Muscle of leg (tissue), 11 donors: ENCODE results near the gene KIR2DL3. TPM values are rescaled to one million over a fixed set of nuclear protein-coding genes. Genes with fewer than 3 reads are reported as not detected.
"Not testable (repeated sequence)": the region's sequence is repeated elsewhere in the genome, so short reads cannot be mapped to it uniquely, and the experiment has no call there.

Source experiments
- DNase-seq: peaks from one replicate; pipeline ENCODE4 v3.0.0; 2013
- H3K27ac ChIP-seq: one replicate; pipeline ENCODE4 v1.5.1; 2013; ENCODE audit warnings: mild to moderate bottlenecking, low read length, control low read depth
- H3K27me3 ChIP-seq: one replicate; pipeline ENCODE4 v1.6.1; 2013; ENCODE audit warnings: low read length; ENCODE audit not compliant: control insufficient read depth, insufficient read depth
- H3K36me3 ChIP-seq: one replicate; pipeline ENCODE4 v1.6.1; 2013; ENCODE audit warnings: low read length; ENCODE audit not compliant: control insufficient read depth, insufficient read depth
- H3K4me1 ChIP-seq: one replicate; pipeline ENCODE4 v1.6.1; 2013; ENCODE audit warnings: low read length; ENCODE audit not compliant: control insufficient read depth, insufficient read depth
- H3K4me3 ChIP-seq: one replicate; pipeline ENCODE4 v1.5.1; 2013; ENCODE audit warnings: low read length, control low read depth
- H3K9me3 ChIP-seq: replicated peaks from 2 replicates; pipeline ENCODE4 v1.6.1; 2013; ENCODE audit warnings: low read depth, low read length; ENCODE audit not compliant: control insufficient read depth
- WGBS: methylation state at CpG from one replicate; pipeline ENCODE4 v1.1.5; 2013; ENCODE audit warnings: missing lambda C conversion rate; ENCODE audit not compliant: insufficient coverage; 5-methylcytosine and 5-hydroxymethylcytosine counted together
- polyA plus RNA-seq, 8 donors: library from polyadenylated mRNA; unstranded; fragments of 120-200 nt; gene quantifications; one replicate each; pipeline versions ENCODE4 v1.2.1 to v1.2.3, GENCODE V29; 2013; ENCODE audit warnings: inconsistent platforms in 1 of 8, low replicate concordance in 1 of 8; ENCODE audit not compliant: insufficient read length in 8 of 8, insufficient read depth in 1 of 8
- total RNA-seq: library from RNA; stranded (reverse); fragments of 120-200 nt; gene quantifications from one replicate; pipeline ENCODE4 v1.2.4, GENCODE V29; 2013

Gene KIR2DL3
- total and polyA plus RNA-seq, 9 donors = not detected

DNA sequence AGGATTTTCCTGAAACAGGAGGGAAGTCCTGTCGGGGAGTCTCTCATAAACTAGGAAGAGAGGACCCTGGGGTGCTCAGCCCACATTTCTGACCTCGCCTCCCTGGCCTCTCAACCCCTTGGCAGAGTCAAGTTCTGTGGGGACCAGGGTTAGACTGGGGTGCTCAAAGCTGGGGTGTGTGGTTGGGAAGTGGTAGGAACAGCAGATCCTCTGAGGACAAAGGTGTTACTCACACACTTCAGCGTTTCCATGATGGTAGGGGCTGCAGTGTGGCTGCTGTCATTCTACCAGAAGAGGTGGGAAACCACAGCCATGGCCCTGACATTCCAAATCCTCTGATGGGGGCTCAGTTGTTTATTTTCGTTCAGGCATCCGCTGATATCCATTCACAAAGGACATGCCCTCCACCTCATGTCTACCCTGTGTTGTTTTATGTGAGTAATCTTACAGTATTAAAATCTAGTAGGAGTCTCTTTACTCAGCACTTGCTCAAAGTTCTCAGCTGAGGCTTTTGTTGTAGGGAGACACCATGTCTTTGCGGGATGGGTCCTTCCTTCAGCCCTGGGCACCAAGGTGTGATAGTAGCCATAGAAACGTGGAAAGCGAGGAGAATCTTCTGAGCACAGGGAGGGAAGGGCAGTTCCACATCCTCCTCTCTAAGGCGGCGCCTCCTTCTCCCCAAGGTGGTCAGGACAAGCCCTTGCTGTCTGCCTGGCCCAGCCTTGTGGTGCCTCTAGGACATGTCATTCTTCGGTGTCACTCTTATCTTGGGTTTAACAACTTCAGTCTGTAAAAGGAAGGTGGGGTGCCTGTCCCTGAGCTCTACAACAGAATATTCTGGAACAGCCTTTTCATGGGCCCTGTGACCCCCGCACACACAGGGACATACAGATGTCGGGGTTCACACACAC lies 1.5 kb downstream of the KIR2DL3 start:
- Histone ChIP-seq H3K36me3 (no peaks in the 10 kb centered on the region), H3K27ac (no peak overlapping the region), H3K4me3 (no peak overlapping the region), H3K27me3 (no peaks in the 10 kb centered on the region), H3K4me1 (no peaks in the 10 kb centered on the region), H3K9me3 (peaks cover 11% of the 10 kb centered on the region)
- WGBS = 89% methylated on average over 3 of the region's 13 CpGs
- DNase-seq = no peak

GRCh38 chr19:54741950-54742349 lies 3.6 kb downstream of the KIR2DL3 start:
- H3K36me3 ChIP-seq, H3K27ac ChIP-seq, H3K27me3 ChIP-seq, DNase-seq, H3K4me3 ChIP-seq, H3K4me1 ChIP-seq: not testable (repeated sequence)
- peaks cover 11% of the 10 kb centered on the region for H3K9me3 ChIP-seq
- WGBS = 52% methylated on average over 3 of the region's 5 CpGs

DNA sequence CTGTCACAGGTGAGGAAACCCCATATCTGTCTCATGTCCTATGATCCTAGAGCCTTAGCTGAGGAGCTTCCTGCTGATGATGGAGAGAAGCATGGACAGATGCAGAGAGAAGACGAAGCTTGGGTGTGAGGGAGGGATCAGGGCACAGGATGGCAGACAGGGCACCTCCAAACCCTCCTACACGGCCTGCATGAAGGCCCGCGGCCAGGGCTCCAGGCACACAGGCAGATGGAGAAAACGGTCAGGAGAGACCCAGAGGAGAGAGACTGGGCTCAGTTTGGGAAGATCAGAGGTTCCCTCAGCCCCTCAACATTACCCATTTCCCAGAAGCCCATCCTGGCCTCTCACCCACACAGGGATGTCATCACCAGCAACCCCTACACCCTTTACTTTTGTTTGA lies 5.8 kb downstream of the KIR2DL3 start:
- not testable (repeated sequence) for H3K9me3 ChIP-seq, DNase-seq, H3K27ac ChIP-seq, H3K27me3 ChIP-seq, H3K4me1 ChIP-seq, H3K36me3 ChIP-seq, H3K4me3 ChIP-seq
- 80% methylated on average over 1 of the region's 5 CpGs for WGBS

DNA sequence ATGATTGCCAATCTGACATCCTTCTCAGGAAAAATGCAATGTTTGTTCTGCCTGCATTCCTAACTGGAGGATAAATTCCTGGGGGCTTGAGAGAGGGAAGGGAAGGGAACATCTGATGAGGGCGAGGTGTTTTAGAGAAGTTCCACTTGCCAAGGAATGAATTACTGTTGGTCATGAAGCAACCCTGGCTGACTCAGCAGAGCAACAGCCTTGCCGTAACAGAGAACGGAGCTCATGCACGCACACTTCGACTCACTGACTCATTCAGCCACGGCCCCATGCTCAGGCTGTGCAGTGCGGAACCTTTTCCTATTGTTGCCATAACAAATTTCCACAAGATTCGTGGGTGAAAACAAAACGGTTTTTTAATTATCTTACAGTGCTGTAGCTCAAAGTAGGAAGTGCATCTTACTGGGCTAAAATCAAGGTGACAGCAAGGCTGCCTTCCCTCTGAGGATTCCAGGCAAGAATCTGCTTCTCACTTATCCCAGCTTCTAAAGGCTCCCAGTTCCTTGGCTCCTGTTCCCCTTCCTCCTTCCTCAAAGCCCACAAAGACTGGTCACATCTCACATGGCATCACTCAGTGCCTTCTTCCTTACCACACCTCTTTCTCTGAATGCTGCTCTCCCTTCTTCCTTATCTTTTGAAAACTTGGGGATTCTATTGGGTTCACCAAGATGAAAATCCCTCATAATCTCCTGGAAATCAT lies 9.5 kb downstream of the KIR2DL3 start:
- not testable (repeated sequence) for H3K27me3 ChIP-seq, DNase-seq, H3K4me1 ChIP-seq, H3K9me3 ChIP-seq, H3K36me3 ChIP-seq, H3K4me3 ChIP-seq, H3K27ac ChIP-seq
- WGBS = 70% methylated on average over 5 of the region's 9 CpGs

DNA sequence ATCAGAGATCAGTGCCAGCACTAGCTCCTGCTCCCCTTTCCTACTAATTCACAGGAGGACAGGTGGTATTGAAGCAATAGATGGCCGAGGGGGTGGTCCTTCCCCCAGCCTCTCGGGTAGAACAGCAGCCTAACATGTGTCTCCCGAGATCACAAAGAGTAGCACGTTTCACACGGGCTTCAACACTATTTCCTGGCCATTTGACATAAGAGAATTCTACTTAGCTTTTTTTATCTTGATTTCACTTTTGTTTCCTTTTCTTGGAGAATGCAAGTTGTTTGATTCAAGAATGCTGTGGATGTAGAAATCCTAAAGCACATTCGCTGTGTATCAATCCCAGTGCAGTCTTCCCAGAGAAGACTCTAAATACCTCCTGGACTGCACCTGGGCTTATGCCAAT lies 12.0 kb downstream of the KIR2DL3 start:
- DNase-seq, H3K27ac ChIP-seq, H3K9me3 ChIP-seq, H3K36me3 ChIP-seq, H3K27me3 ChIP-seq, H3K4me3 ChIP-seq, H3K4me1 ChIP-seq: not testable (repeated sequence)
- WGBS = 50% methylated on average over 2 of the region's 6 CpGs

- DNase-seq, H3K36me3 ChIP-seq, H3K27ac ChIP-seq, H3K4me1 ChIP-seq, H3K27me3 ChIP-seq, H3K4me3 ChIP-seq, H3K9me3 ChIP-seq: not testable (repeated sequence)
- WGBS = 77% methylated on average over 8 of the region's 12 CpGs
Observed at GRCh38 chr19:54756204-54757110, 18.1 kb downstream of the KIR2DL3 start.

GRCh38 chr19:54758577-54758976 lies 20.3 kb downstream of the KIR2DL3 start:
- H3K27ac ChIP-seq, H3K9me3 ChIP-seq, H3K36me3 ChIP-seq, DNase-seq, H3K27me3 ChIP-seq, H3K4me3 ChIP-seq, H3K4me1 ChIP-seq: not testable (repeated sequence)
- 60% methylated on average over 5 of the region's 6 CpGs for WGBS

- WGBS = 64% methylated on average over 7 of the region's 8 CpGs
Observed at GRCh38 chr19:54764219-54764618, 25.9 kb downstream of the KIR2DL3 start.

DNA sequence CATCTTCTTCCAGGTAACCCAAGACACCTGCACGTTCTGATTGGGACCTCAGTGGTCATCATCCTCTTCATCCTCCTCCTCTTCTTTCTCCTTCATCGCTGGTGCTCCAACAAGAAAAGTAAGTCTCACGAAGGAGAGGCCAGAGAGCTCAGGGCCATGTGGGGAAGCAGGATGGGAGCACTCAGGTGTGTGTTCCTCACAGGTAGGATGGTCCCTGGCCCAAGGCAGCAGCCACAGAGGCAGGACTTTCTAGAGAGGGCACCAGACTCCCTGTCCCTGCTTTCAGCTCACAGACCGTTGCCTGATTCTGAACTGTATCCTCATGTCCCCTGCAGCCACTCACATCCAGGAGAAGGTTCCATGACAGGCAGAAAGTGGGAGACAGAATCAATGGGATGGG lies 28.2 kb downstream of the KIR2DL3 start:
- not testable (repeated sequence) for H3K4me3 ChIP-seq, H3K27ac ChIP-seq, H3K36me3 ChIP-seq, DNase-seq, H3K4me1 ChIP-seq, H3K27me3 ChIP-seq
- H3K9me3 ChIP-seq = peaks cover 17% of the 10 kb centered on the region
- 100% methylated on average over 1 of the region's 4 CpGs for WGBS

More at GRCh38 chr19:54764219-54764618, 25.9 kb downstream of the KIR2DL3 start:
- not testable (repeated sequence) for H3K36me3 ChIP-seq, H3K9me3 ChIP-seq, H3K27me3 ChIP-seq, DNase-seq, H3K4me1 ChIP-seq, H3K4me3 ChIP-seq, H3K27ac ChIP-seq

- H3K9me3 ChIP-seq = peaks cover 27% of the 10 kb centered on the region
- H3K27me3 ChIP-seq, H3K4me1 ChIP-seq, H3K4me3 ChIP-seq, H3K36me3 ChIP-seq, DNase-seq, H3K27ac ChIP-seq: not testable (repeated sequence)
- WGBS = 93% methylated on average over 13 of the region's 15 CpGs
Observed at GRCh38 chr19:54769646-54770045, 31.3 kb downstream of the KIR2DL3 start, which contains the start of gene KIR2DL1. KIR2DL1 (plus strand) TSS chr19:54769793; CDS start chr19:54769851, 58 bp downstream.
